Endothelial cell of umbilical vein (primary cell): ENCODE data around the gene SCG2. TPM values are rescaled to one million over a fixed set of nuclear protein-coding genes. Genes with fewer than 3 reads are reported as not detected.

Source experiments
- BruUV-seq: library from RNA; stranded (reverse); fragments of 400-500 nt; replicated peaks from 2 replicates; lab custom pipeline; 2021; lab: Mats Ljungman, UMichigan
- CTCF ChIA-PET: fragments of 300-600, 350-600 bp; sonication (Branson Sonifier 250); formaldehyde crosslinking; loops from one replicate; lab custom pipeline; 2021; ENCODE audit warnings: antibody characterized with exemption, inconsistent platforms; lab: Charles Lee
- POLR2A ChIA-PET: fragments of 300-600, 350-600 bp; sonication (Branson Sonifier 250); formaldehyde crosslinking; loops from one replicate; lab custom pipeline; 2021; ENCODE audit warnings: antibody characterized with exemption, inconsistent platforms; lab: Charles Lee
- DNase-seq: peaks from one replicate; pipeline ENCODE4 v3.0.0-alpha.2; 2011; ENCODE audit warnings: low read depth, low spot score
- FAIRE-seq: peaks from 2 replicates; lab custom pipeline; 2011; peaks lifted over from hg19 to GRCh38; lab: Jason Lieb, UNC
- H2AFZ ChIP-seq: 2 replicates; pipeline ENCODE4 v1.6.0; 2012; ENCODE audit warnings: low read depth, low read length, control low read depth, inconsistent platforms
- H3K27ac ChIP-seq: 2 replicates; pipeline ENCODE4 v1.5.1; 2011; ENCODE audit warnings: low read depth, mild to moderate bottlenecking, control low read depth, low read length, moderate library complexity; ENCODE audit not compliant: insufficient read depth
- H3K27me3 ChIP-seq, 2 experiments: 2 replicates each; pipeline versions ENCODE4 v1.6.0 to v1.6.1; 2011; ENCODE audit warnings: low read length in 2 of 2, mixed read lengths in 1 of 2; ENCODE audit not compliant: control insufficient read depth in 2 of 2, insufficient read depth in 2 of 2
- H3K36me3 ChIP-seq, 2 experiments: 2 replicates in 1 of 2; 3 replicates in 1 of 2; pipeline ENCODE4 v1.5.1; 2011; ENCODE audit warnings: low read length in 2 of 2, mild to moderate bottlenecking in 1 of 2, moderate library complexity in 1 of 2; ENCODE audit not compliant: control insufficient read depth in 2 of 2, insufficient read depth in 2 of 2; ENCODE audit errors: extremely low read depth in 1 of 2
- H3K4me1 ChIP-seq: 3 replicates; pipeline ENCODE4 v1.5.1; 2011; ENCODE audit warnings: mild to moderate bottlenecking, low read length; ENCODE audit not compliant: control insufficient read depth, insufficient read depth; ENCODE audit errors: extremely low read depth
- H3K4me2 ChIP-seq: 2 replicates; pipeline ENCODE4 v1.6.1; 2011; ENCODE audit warnings: low read length, control low read depth, mixed read lengths; ENCODE audit not compliant: insufficient read depth
- H3K4me3 ChIP-seq, 3 experiments: fragments of 200-600 bp in 1 of 3; sonication (generic), shearing (Covaris generic) in 1 of 3; replicated peaks in 1 of 3; 2 replicates each; pipeline ENCODE4 v1.5.1; 2011 to 2016; ENCODE audit warnings: control low read depth in 3 of 3, low read length in 3 of 3, mild to moderate bottlenecking in 2 of 3, inconsistent platforms in 1 of 3, low read depth in 1 of 3, moderate library complexity in 1 of 3; ENCODE audit not compliant: insufficient read depth in 1 of 3
- H3K79me2 ChIP-seq: 2 replicates; pipeline ENCODE4 v1.6.0; 2012; ENCODE audit warnings: low read length, inconsistent platforms; ENCODE audit not compliant: control insufficient read depth, insufficient read depth
- H3K9ac ChIP-seq: replicated peaks from 2 replicates; pipeline ENCODE3; 2011; ENCODE audit warnings: low read length, control low read depth; ENCODE audit not compliant: insufficient read depth; ENCODE audit errors: extremely low read depth
- H3K9me1 ChIP-seq: replicated peaks from 3 replicates; pipeline ENCODE4 v1.6.0; 2011; ENCODE audit warnings: mild to moderate bottlenecking, low read length; ENCODE audit not compliant: control insufficient read depth, insufficient read depth; ENCODE audit errors: extremely low read depth
- H3K9me3 ChIP-seq: replicated peaks from 2 replicates; pipeline ENCODE4 v1.5.1; 2012; ENCODE audit warnings: low read length, inconsistent platforms; ENCODE audit not compliant: control insufficient read depth, insufficient read depth
- H4K20me1 ChIP-seq: replicated peaks from 2 replicates; pipeline ENCODE3; 2011; ENCODE audit warnings: mild to moderate bottlenecking, low read length; ENCODE audit not compliant: control insufficient read depth, insufficient read depth; ENCODE audit errors: extremely low read depth
- EZH2 ChIP-seq: IDR thresholded peaks from 2 replicates; pipeline ENCODE4 v1.6.1; 2012; ENCODE audit warnings: borderline replicate concordance, low read depth, mild to moderate bottlenecking, moderate library complexity, low read length, inconsistent platforms; ENCODE audit not compliant: severe bottlenecking
- FOS ChIP-seq: IDR thresholded peaks from 2 replicates; pipeline ENCODE4 v1.6.1; 2011; ENCODE audit warnings: mild to moderate bottlenecking, low read length, moderate library complexity, borderline replicate concordance; ENCODE audit not compliant: insufficient read depth
- GATA2 ChIP-seq: IDR thresholded peaks from 2 replicates; pipeline ENCODE4 v1.7.0; 2011; ENCODE audit warnings: low read depth, mild to moderate bottlenecking, moderate library complexity, mixed read lengths, low read length; ENCODE audit not compliant: insufficient read length, insufficient read depth
- JUN ChIP-seq: IDR thresholded peaks from 2 replicates; pipeline ENCODE4 v1.6.1; 2011; ENCODE audit warnings: borderline replicate concordance, low read depth; ENCODE audit not compliant: insufficient read length, insufficient read depth
- MYC ChIP-seq: IDR thresholded peaks from one replicate; pipeline ENCODE4 v1.6.1; 2011; ENCODE audit warnings: mild to moderate bottlenecking, low read depth, low read length
- POLR2A ChIP-seq: IDR thresholded peaks from 2 replicates; pipeline ENCODE4 v1.6.1; 2012; ENCODE audit warnings: low read depth, mild to moderate bottlenecking, control low read depth, low read length
- POLR2AphosphoS5 ChIP-seq: IDR thresholded peaks from 2 replicates; pipeline ENCODE4 v1.6.1; 2012; ENCODE audit warnings: low read depth, mild to moderate bottlenecking, control low read depth, low read length, moderate library complexity; ENCODE audit not compliant: insufficient read depth
- dilution Hi-C: fragments of 300-500 bp; cut with MboI; formaldehyde crosslinking; loops from one replicate; pipeline ENCODE4 v1.15.0; 2019; ENCODE audit warnings: low sequenced_read_pairs; ENCODE audit not compliant: extremely low pct_ligation_motif_present
- intact Hi-C: fragments of 100-400 bp; cut with micrococcal nuclease; formaldehyde crosslinking; loops from one replicate; pipeline ENCODE4 v1.10.0; 2022
- polyA plus RNA-seq, 4 experiments: library from polyadenylated mRNA; depleted of rRNA in 3 of 4; stranded (reverse) in 3 of 4; unstranded in 1 of 4; fragments of >200 nt; gene quantifications; 2 replicates each; pipeline versions ENCODE4 v1.2.1 to v1.2.3, GENCODE V29; 2011 to 2012; ENCODE audit warnings: missing spikeins in 1 of 4
- total RNA-seq: library from RNA; stranded (reverse); gene quantifications from 2 replicates; pipeline ENCODE4 v1.2.3, GENCODE V29; 2021
- TF ChIP-seq, protein P1 (sequence below): IDR thresholded peaks from 2 replicates; pipeline ENCODE4 v1.6.1; 2011; ENCODE audit not compliant: insufficient read depth, insufficient read length
- TF ChIP-seq, protein P2 (sequence below), 2 donors: IDR thresholded peaks; 1 replicate in 1 of 2; 2 replicates in 1 of 2; pipeline ENCODE4 v1.5.1; 2011; ENCODE audit warnings: low read length in 2 of 2, mild to moderate bottlenecking in 2 of 2, moderate library complexity in 2 of 2, control low read depth in 1 of 2, inconsistent platforms in 1 of 2, low read depth in 1 of 2; ENCODE audit not compliant: insufficient read depth in 1 of 2; ENCODE audit errors: extremely low read depth in 1 of 2

The SCG2 gene
- total and polyA plus RNA-seq, 2 donors (not counting 3 experiments of a cell fraction or from before 2014, with no cell fraction given): not detected

DNA sequence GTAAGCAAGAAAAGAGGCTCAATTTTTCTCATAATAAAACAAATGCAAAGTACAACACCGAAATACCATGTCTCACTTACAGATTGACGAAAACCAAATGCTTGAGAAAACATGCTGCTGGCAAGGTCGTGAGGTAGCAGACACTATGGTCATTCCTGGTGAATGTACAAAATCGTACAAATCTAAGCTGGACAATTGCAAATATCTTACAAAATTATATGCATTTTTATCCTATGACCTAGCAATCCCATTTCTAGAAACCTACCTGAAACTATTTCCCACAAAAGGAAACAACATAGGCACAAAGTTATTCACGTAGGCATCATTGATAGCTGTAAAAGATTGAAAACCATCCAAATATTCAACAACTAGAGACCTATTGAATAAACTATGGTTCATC, 54.0 kb downstream of the SCG2 start:
- H3K27ac ChIP-seq: no peak overlapping the region
- no peaks in the 10 kb centered on the region for H3K9me3 ChIP-seq
- TF ChIP-seq, protein P1, sequence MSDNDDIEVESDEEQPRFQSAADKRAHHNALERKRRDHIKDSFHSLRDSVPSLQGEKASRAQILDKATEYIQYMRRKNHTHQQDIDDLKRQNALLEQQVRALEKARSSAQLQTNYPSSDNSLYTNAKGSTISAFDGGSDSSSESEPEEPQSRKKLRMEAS: no peak
- no peak for TF ChIP-seq FOS
- no peak for TF ChIP-seq EZH2
- no peak for TF ChIP-seq POLR2A
- TF ChIP-seq, protein P2, sequence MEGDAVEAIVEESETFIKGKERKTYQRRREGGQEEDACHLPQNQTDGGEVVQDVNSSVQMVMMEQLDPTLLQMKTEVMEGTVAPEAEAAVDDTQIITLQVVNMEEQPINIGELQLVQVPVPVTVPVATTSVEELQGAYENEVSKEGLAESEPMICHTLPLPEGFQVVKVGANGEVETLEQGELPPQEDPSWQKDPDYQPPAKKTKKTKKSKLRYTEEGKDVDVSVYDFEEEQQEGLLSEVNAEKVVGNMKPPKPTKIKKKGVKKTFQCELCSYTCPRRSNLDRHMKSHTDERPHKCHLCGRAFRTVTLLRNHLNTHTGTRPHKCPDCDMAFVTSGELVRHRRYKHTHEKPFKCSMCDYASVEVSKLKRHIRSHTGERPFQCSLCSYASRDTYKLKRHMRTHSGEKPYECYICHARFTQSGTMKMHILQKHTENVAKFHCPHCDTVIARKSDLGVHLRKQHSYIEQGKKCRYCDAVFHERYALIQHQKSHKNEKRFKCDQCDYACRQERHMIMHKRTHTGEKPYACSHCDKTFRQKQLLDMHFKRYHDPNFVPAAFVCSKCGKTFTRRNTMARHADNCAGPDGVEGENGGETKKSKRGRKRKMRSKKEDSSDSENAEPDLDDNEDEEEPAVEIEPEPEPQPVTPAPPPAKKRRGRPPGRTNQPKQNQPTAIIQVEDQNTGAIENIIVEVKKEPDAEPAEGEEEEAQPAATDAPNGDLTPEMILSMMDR (IDR thresholded peaks at IDR 0.05; ENCODE audit: extremely low read depth in 1 of 2, insufficient read depth in 1 of 2, low read depth in 1 of 2, low read length in 2 of 2): no peak
- no peak for TF ChIP-seq GATA2
- no peak for TF ChIP-seq MYC
- no peak for TF ChIP-seq JUN
- TF ChIP-seq POLR2AphosphoS5: no peak
- intact Hi-C loops: loop anchor here (2.0 to 5.0 kb wide), 2 partner anchors 87 to 249 kb away; no protein-coding TSS in a partner anchor
- H3K79me2 ChIP-seq: no peaks in the 10 kb centered on the region
- ChIA-PET CTCF (interaction anchor here (1.2 to 1.7 kb wide), 2 partner anchors 9 to 11 kb away, joined by 3 to 7 read pairs; no protein-coding TSS in a partner anchor), POLR2A (no interaction called here)
- FAIRE-seq: no peak
- H3K27me3 ChIP-seq: peaks cover 0 to 16% of the 10 kb centered on the region in 2 experiments
- H3K36me3 ChIP-seq: no peaks in the 10 kb centered on the region
- BruUV-seq: no TSS peak
- DNase-seq: no peak
- H3K9ac ChIP-seq: no peak overlapping the region
- H4K20me1 ChIP-seq: no peaks in the 10 kb centered on the region
- no peak overlapping the region for H3K4me3 ChIP-seq
- dilution Hi-C loops: no loop called here
- no peak overlapping the region for H2AFZ ChIP-seq
- H3K9me1 ChIP-seq: no peaks in the 10 kb centered on the region
- H3K4me2 ChIP-seq: no peak overlapping the region
- H3K4me1 ChIP-seq: peaks cover 10% of the 10 kb centered on the region

Other genes starting within 250 kb of the SCG2 start
- gene AP1S3, start 235.2 kb upstream of the SCG2 start, total RNA-seq: 3.2 and 3.8 TPM in 2 replicates
- gene AP1S3, start 235.2 kb upstream of the SCG2 start, polyA plus RNA-seq: 0.51 and 0.69 TPM in 2 replicates